ENCODE data around the gene MRNIP. TPM values are rescaled to one million over a fixed set of nuclear protein-coding genes. Genes with fewer than 3 reads are reported as not detected.

Gene MRNIP
- total RNA-seq, 4 donors from 2014 or later: 13.7 to 44.9 (median 26.5) TPM

DNA sequence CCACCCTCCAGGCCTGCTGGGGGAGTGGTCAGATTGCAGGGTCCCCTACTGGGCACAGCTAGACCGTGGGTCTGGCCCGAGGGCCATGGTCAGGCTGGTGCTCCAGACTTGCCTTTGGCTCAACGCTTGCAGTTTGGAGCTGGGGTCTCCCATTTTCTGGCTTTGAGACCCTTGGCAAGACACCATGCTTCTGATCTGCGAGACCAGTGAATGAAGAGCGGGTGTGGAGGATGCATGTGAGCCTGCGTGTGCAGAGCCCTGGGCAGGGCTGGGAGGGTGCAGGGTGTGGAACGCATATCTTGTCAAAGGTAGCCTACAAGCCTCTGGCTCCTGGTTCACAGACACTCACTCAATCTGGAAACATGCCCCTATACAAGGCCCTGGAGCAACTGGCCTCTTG lies 6.1 kb upstream of the MRNIP start:
- WGBS, 2 donors: 90 to 94% methylated on average over 7 of the region's 7 CpGs
- no peak for TF ChIP-seq POLR2A (IDR thresholded peaks at IDR 0.05)
- TF ChIP-seq, protein P1, sequence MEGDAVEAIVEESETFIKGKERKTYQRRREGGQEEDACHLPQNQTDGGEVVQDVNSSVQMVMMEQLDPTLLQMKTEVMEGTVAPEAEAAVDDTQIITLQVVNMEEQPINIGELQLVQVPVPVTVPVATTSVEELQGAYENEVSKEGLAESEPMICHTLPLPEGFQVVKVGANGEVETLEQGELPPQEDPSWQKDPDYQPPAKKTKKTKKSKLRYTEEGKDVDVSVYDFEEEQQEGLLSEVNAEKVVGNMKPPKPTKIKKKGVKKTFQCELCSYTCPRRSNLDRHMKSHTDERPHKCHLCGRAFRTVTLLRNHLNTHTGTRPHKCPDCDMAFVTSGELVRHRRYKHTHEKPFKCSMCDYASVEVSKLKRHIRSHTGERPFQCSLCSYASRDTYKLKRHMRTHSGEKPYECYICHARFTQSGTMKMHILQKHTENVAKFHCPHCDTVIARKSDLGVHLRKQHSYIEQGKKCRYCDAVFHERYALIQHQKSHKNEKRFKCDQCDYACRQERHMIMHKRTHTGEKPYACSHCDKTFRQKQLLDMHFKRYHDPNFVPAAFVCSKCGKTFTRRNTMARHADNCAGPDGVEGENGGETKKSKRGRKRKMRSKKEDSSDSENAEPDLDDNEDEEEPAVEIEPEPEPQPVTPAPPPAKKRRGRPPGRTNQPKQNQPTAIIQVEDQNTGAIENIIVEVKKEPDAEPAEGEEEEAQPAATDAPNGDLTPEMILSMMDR (IDR thresholded peaks at IDR 0.05): no peak
- no peak for DNase-seq (ENCODE audit: low spot score in 2 of 2)
- no peak overlapping the region for H3K4me3 ChIP-seq (ENCODE audit: low read depth, poor library complexity, severe bottlenecking)
- intact Hi-C loops (cut with DNase I; ENCODE audit: low total_unique reads): no loop called here

DNA sequence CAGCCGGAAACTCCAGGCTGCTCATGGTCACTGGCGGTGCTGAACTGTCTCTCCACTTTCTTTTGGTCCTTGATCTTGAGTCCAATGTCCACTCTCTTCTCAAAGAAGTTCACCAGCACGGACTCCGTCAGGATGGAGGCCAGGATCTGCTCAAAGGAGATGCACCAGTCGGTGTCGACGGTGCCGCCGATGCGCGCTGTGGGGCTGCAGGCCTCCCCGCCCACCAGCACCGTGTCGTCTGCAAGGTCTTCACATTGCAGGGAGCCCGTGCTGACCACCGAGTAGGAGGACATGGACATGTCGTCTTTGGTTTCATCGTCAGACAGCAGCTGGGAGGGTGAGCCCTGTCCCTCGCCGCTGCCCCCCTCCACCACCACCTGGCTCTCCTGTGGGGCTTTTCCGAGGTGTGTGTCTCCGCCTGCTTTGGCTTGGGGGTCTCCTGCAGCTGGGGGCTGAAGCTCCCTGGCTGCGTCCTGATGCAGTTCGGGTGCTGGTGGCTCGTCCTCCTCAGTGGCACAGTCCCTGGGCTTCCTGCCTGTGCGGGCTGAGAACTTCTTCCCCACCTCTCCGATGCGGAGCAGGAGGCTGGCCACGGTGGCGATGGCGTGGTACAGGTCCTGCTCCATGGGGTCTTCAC lies 5.0 kb upstream of the MRNIP start:
- TF ChIP-seq, protein P1 (IDR thresholded peaks at IDR 0.05): no peak
- no peak for TF ChIP-seq POLR2A (IDR thresholded peaks at IDR 0.05)
- DNase-seq (ENCODE audit: low spot score in 2 of 2): no peak
- 95 to 96% methylated on average over 31 of the region's 31 CpGs for WGBS, 2 donors
- intact Hi-C loops (cut with DNase I; ENCODE audit: low total_unique reads): no loop called here
- no peak overlapping the region for H3K4me3 ChIP-seq (ENCODE audit: low read depth, poor library complexity, severe bottlenecking)

DNA sequence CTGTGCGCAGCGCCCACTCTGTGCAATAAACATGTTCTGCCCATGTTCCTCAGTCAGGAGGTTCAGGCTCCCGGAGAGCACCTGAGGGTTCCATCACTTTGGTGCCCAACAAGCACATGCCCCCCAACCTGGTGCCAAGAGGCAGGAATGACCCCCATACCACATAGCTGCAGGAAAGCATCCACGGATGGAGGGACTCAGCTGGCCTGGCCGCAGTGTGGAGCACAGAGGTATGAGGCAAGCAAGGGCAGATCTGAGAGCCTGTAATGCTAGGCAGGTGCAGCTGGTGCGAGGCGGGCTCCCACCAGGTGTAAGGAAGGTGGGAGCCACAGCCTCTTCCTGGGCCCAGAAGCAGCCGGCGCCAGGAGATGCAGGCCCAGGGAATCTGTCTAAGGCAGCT lies 4.3 kb upstream of the MRNIP start:
- TF ChIP-seq, protein P1 (IDR thresholded peaks at IDR 0.05): no peak
- TF ChIP-seq POLR2A (IDR thresholded peaks at IDR 0.05): no peak
- no peak overlapping the region for H3K4me3 ChIP-seq (ENCODE audit: low read depth, poor library complexity, severe bottlenecking)
- WGBS, 2 donors: 96% methylated on average over 7 to 9 of the region's 9 CpGs
- DNase-seq (ENCODE audit: low spot score in 2 of 2): no peak
- intact Hi-C loops (cut with DNase I; ENCODE audit: low total_unique reads): no loop called here

DNA sequence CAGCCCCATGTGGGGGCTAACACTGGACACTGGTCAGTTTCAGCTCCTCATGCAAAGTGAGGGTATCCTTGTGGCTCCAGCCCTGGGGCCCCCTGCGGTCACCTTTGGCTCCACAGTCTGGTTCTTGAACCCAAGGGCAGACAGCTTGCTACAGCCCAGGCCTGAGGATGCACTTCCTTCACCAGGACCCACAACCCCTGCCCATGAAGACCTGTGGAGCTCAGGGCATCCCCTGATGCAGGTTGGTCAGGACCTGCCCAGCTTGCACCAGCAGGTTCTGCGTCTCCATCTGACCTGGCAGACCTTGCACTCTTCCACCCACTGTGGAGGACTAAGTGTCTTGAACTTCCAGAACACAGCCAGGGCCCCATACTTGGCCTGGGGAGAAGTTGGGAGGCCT lies 3.7 kb upstream of the MRNIP start:
- no peak for DNase-seq (ENCODE audit: low spot score in 2 of 2)
- 88 to 100% methylated on average over 2 of the region's 2 CpGs for WGBS, 2 donors
- intact Hi-C loops (cut with DNase I; ENCODE audit: low total_unique reads): no loop called here
- H3K4me3 ChIP-seq (ENCODE audit: low read depth, poor library complexity, severe bottlenecking): no peak overlapping the region
- TF ChIP-seq, protein P1 (IDR thresholded peaks at IDR 0.05): no peak
- TF ChIP-seq POLR2A (IDR thresholded peaks at IDR 0.05): no peak

DNA sequence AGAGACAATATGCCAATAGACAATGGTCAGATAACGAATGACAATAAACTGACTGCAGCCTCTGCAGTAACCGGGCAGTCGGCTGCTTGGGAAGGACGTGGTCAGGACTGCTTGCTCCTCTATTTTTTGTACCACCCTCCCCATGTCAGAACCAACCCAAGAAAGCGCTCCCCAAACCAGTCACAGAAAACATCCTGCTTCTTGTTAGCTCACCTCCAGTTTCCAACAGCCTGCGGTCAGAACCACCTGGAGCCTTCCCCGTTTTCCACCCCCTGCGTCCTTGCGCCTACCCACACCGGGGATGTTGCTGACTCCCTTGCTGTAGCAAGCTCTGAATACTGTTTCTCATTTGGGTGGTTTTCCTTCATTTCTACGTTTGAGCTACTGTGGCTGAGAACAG lies 1.7 kb upstream of the MRNIP start:
- 48 to 64% methylated on average over 11 of the region's 11 CpGs for WGBS, 2 donors
- intact Hi-C loops (cut with DNase I; ENCODE audit: low total_unique reads): no loop called here
- TF ChIP-seq, protein P1 (IDR thresholded peaks at IDR 0.05): no peak
- no peak overlapping the region for H3K4me3 ChIP-seq (ENCODE audit: low read depth, poor library complexity, severe bottlenecking)
- no peak for DNase-seq (ENCODE audit: low spot score in 2 of 2)

DNA sequence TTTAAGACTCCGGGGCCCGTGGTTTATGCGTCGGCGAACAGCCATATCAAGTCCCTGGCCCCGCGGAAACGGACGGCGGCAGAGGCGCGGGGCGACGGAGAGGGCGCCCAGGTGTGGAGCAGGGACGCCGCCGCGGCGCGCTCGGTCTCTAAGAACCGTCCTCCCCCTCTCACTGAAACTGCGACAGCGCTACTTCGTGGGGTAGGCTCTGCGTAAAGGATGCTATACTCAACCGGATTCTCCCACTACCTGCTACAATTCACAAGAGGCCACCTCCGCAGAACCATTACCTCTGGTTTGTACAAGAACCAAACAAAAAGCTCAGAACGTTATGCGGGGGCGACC lies 404 bp downstream of the MRNIP start:
- DNase-seq (ENCODE audit: low spot score in 2 of 2): no peak
- TF ChIP-seq, protein P1 (IDR thresholded peaks at IDR 0.05): no peak
- TF ChIP-seq POLR2A (IDR thresholded peaks at IDR 0.05): no peak
- WGBS, 2 donors: 0 to 1% methylated on average over 22 to 29 of the region's 32 CpGs
- H3K4me3 ChIP-seq (ENCODE audit: low read depth, poor library complexity, severe bottlenecking): peak overlapping the region; percentile 84
- intact Hi-C loops (cut with DNase I; ENCODE audit: low total_unique reads): no loop called here

Data from lower leg skin (tissue), 4 donors.